Ishikawa (cell line): ENCODE measurements around the gene DUSP9.

Experiments used
- CREB1 ChIP-seq: IDR thresholded peaks from 2 replicates; pipeline ENCODE4 v1.6.1; 2012; ENCODE audit warnings: low read depth
- EGR1 ChIP-seq: IDR thresholded peaks from 2 replicates; pipeline ENCODE4 v1.6.1; 2012
- EP300 ChIP-seq: IDR thresholded peaks from 2 replicates; pipeline ENCODE4 v1.6.1; 2012; ENCODE audit warnings: borderline replicate concordance
- MAX ChIP-seq: IDR thresholded peaks from 2 replicates; pipeline ENCODE4 v1.6.1; 2012
- REST ChIP-seq: IDR thresholded peaks from 2 replicates; pipeline ENCODE4 v1.6.1; 2012; ENCODE audit warnings: low read depth, mild to moderate bottlenecking
- USF1 ChIP-seq: IDR thresholded peaks from 2 replicates; pipeline ENCODE4 v1.6.1; 2012
- ZBTB7A ChIP-seq: IDR thresholded peaks from 2 replicates; pipeline ENCODE4 v1.6.1; 2012; ENCODE audit warnings: low read depth

- TF ChIP-seq MAX = no peak
- no peak for TF ChIP-seq EP300
- no peak for TF ChIP-seq CREB1
- no peak for TF ChIP-seq ZBTB7A
- TF ChIP-seq USF1 = no peak
- no peak for TF ChIP-seq REST
- TF ChIP-seq EGR1 = no peak
These were observed 22.6 kb upstream of the DUSP9 start for GRCh38 chrX:153624196-153625091.
